NCI-H128 (cell line): ENCODE measurements around the gene CDCA3.
A peak's percentile ranks its signal among the peaks of the same experiment; 100 is the strongest.

Experiments used
- DNase-seq: peaks from one replicate; lab custom pipeline; 2025; ENCODE audit not compliant: unreplicated experiment; lab: John Stamatoyannopoulos, UW

Gene CDCA3

GRCh38 chr12:6833189-6833890 lies 17.7 kb downstream of the CDCA3 start:
- DNase-seq, result no peak

DNA sequence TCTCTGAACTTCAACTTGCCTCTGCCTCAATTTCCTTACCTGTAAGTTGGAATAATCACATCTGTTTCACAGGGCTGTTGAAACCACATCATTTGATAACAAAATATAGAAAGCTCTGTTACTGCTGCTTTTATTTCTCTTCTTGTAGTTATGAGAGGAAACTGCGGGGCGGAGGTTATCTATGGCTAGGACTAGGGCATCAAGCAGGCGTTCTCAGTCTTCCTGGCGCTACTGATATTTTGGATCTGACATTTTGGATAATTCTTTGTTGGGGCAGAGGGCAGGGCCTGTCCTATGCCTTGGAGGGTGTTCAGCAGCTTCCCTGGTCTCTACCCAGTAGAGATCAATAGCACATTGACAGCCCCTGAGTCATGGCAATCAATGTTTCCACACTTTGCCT lies 19.0 kb downstream of the CDCA3 start:
- no peak for DNase-seq

- no peak for DNase-seq
Observed at GRCh38 chr12:6831450-6831995, 19.6 kb downstream of the CDCA3 start.

DNA sequence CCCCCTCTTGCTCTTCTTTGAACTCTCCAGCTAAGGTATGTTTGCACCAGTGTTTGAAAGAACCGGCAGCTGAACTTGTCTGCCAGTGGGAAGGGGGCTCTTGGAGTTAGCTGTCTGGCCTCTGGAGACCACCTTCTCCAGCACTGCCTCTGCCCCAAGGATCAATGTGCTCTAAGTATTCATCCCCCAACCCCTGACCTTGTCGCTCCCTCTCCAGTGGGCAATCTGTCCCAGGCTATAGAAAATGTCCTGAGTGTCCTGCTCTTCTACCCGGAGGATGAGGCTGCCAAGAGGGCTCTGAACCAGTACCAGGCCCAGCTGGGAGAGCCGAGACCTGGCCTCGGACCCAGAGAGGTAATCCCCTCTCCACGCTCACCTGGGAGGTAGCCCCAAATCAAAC lies 20.1 kb downstream of the CDCA3 start:
- DNase-seq, result no peak

DNA sequence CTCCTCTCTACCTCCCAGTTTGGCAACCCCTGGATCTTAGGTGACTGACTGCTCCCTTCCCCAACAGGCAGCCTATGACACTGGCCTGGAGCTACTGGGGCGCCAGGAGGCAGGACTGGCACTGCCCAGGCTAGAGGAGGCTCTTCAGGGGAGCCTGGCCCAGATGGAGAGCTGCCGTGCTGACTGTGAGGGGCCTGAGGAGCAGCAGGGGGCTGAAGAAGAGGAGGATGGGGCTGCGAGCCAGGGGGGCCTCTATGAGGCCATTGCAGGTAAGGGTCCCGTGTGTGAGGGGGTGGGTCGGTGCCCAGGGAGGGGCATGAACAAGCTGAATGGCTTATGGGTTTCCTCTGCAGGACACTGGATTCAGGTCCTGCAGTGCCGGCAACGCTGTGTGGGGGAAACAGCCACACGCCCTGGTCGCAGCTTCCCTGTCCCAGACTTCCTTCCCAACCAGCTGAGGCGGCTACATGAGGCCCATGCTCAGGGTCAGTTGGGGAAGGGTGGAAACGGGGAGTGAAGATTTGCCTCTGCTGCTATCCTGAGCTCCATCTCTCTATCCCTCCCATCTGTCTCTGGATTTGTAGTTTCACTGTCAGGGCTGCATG lies 20.7 kb downstream of the CDCA3 start:
- DNase-seq, result no peak

- DNase-seq, result no peak
Observed at GRCh38 chr12:6829536-6830220, 21.4 kb downstream of the CDCA3 start.

DNA sequence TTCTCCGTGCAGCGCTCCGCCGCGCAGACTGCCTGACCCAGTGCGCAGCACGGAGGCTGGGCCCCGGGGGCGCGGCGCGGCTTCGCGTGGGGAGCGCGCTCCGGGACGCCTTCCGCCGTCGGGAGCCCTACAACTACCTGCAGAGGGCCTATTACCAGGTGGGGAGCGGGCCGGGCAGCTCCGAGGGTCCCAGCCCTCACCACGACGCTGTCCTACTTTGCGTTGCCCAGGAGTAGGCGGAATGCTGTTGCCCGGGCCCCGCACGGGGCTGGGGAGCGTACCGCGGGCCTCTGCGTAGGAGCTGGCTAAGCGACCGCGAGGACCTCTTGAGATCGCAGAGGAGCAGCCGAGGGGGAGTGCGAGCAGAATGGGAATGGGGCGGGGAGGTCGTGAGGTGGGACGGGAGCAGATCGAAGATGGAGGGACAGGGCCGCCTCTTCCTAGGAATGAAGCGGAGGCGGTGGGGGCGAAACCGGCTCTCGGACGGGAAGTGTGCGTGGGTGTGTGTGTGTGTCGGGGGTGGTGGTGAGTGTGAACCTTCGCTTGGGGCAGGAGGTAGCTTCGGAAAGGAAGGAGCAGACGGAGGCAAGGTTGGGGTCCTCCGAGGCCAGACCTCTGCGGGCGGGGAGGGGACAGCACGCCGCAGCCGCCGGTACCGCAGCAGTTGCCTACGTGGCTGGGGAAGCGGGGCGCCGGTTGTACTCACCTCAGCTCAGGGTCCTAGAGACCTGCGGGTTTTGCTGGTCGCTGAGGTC lies 22.1 kb downstream of the CDCA3 start:
- peak; percentile 19 for DNase-seq

DNA sequence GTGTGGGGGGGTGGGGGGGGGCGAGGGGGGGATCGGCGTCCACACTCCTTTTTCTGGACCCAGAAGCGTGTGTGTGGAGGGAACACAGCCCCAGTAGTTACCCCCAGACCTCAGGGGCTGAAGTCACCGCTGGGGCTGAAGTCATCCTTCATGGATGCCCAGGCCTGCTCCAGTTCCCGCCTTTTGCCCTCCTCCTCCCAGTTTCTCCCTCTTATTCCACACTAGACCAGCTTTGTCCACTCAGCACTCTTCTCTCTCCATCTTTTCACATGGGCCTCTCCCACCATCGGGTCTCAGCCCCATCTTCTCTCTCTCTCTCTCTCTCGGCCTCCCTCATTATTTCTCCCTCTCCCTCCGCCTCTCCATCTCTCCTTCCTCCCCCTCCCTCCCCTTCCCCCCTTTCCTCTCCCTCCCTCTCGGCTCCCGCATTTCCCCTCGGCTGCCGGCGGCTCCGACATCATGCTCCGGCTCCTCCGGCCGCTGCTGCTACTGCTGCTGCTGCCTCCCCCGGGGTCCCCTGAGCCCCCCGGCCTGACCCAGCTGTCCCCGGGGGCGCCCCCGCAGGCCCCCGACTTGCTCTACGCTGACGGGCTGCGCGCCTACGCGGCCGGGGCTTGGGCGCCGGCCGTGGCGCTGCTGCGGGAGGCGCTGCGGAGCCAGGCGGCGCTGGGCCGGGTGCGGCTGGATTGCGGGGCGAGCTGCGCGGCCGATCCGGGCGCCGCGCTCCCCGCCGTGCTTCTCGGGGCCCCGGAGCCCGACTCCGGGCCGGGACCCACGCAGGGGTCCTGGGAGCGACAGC lies 22.9 kb downstream of the CDCA3 start, which contains the start of gene P3H3:
TSS of gene P3H3 (plus strand) at position 426 of the 799 bp plus-strand sequence. CDS start at position 460, 34 bp downstream.
- DNase-seq, result no peak

DNA sequence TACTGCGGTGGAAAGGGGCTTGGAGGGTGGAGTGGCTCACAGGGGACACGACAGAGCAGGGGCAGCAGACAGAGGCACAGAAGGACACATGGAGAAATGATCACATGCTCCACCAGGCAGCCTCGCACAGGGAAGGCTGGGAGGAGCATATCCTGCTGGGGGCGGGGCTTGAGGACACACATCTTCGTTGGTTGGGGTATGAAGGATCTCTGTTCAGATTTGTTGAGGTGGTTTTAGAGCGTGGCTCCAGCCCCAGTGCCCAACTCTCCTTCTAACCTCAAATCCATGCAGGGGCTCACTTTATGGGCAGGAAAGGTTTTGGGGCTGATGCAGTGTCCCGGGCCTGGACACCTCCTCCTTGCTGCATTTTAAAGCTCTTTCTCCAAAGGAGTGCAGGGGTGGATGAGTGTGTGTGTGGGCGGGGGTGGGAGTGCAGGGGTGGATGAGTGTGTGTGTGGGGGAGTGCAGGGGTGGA lies 23.6 kb downstream of the CDCA3 start:
- peak; percentile 82 for DNase-seq

GRCh38 chr12:6826734-6827436 lies 24.2 kb downstream of the CDCA3 start:
- no peak for DNase-seq

- no peak for DNase-seq
Observed at GRCh38 chr12:6826125-6826733, 24.9 kb downstream of the CDCA3 start.

GRCh38 chr12:6825398-6826124 lies 25.5 kb downstream of the CDCA3 start:
- DNase-seq, result peak; percentile 84

DNA sequence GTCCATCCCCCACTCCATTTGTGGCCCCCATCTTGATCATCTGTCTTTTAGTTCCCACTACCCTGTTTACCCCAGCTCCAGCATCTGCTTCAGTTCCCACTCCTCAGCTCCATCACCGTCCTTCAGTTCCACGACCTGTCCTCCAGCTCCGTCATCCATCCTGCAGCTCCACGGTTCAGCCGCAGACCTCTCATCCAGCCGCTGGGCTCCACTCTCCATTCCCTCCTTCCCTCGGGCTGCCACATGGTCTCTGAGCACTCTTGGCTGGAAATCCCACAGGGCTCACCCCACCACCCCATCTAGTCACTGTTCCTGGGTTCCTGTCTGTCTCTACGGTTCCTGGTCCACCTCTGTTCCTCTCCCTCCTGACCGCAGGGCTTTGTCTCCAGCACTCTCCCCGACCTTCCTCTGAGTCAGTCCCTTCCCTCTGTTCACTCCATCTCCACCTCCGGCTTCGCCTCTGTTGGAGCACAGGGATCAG lies 26.1 kb downstream of the CDCA3 start:
- DNase-seq, result no peak

GRCh38 chr12:6824085-6824775 lies 26.9 kb downstream of the CDCA3 start:
- DNase-seq, result no peak

DNA sequence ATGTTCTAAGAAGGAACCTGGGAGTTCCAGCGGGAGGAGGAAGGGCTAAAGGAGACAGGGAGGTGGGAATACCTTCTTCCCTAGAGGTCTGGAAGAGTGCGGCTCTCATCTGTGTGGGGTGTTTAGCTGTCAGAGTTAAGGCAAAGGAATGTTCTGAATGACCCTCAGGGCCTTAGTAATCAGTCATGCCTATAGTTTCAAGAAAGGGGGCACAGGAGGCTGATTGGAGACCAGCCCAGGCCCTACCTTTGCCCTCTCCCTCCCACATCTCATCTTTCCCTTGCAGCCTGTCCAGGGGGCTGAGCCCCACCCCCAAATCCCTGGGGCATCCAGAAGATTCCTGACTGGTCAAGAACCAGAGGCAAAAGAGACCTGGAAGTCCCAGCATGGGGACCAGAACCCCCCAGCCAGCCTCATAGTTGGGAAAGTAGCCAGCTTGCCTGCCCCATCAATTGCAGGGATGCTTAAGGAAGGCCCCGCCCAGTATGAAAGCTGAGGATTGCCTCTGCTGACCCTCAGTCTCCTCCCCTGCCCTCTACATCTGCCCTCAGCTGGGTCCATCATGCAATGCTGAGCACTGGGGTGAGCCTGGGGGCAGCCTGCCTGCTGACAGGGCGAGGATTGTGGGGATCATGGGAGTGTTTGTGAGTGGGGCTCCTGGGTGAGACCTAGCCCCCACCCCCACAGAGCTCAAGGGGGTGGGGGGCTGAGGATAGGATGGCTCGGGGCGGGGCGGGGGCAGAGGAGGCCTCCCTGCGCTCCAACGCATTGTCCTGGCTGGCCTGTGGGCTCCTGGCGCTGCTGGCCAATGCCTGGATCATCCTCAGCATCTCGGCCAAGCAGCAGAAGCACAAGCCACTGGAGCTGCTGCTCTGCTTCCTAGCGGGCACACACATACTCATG lies 27.7 kb downstream of the CDCA3 start:
- DNase-seq, result no peak

GRCh38 chr12:6822426-6823135 lies 28.5 kb downstream of the CDCA3 start:
- DNase-seq, result no peak
